Measurements from ENCODE around the gene MGAT2. TPM values are rescaled to one million over a fixed set of nuclear protein-coding genes. Genes with fewer than 3 reads are reported as not detected.

MGAT2 gene
- total and polyA plus RNA-seq, 9 of the 15 experiments (the other 6 are each of a cell fraction or from before 2014, with no cell fraction given), result 0.03 to 33.3 (median 24.6) TPM; not detected in 1

- TF ChIP-seq ATF6 (CRISPR knock-in tag; IDR thresholded peaks at IDR 0.05) (no peak), BACH1 (tag; IDR thresholded peaks at IDR 0.05) (no peak), NFIC (IDR thresholded peaks at IDR 0.05) (peak; percentile 51; the same call in 1 of the 2 replicates), RFX5 (IDR thresholded peaks at IDR 0.05; ENCODE audit: low read depth, low read length) (peak; percentile 52; the same call in 1 of the 2 replicates), RBM34 (IDR thresholded peaks at IDR 0.05; ENCODE audit: borderline replicate concordance, insufficient read depth, low read length) (no peak), KDM2B (CRISPR knock-in tag; IDR thresholded peaks at IDR 0.05) (no peak), ZNF561 (CRISPR knock-in tag; conservative IDR thresholded peaks at IDR 0.05) (no peak), ZNF398 (CRISPR knock-in tag; IDR thresholded peaks at IDR 0.05) (no peak), ZNF282 (CRISPR knock-in tag; IDR thresholded peaks at IDR 0.05) (no peak), ZNF584 (CRISPR knock-in tag; IDR thresholded peaks at IDR 0.05; ENCODE audit: low read depth) (no peak), STAT5A (IDR thresholded peaks at IDR 0.05; ENCODE audit: borderline replicate concordance, low read length) (no peak), PHF21A (IDR thresholded peaks at IDR 0.05; ENCODE audit: borderline replicate concordance, low read depth) (no peak), HDAC6 (IDR thresholded peaks at IDR 0.05; ENCODE audit: low read depth, low read length) (no peak), CBX1 (IDR thresholded peaks at IDR 0.05; ENCODE audit: low read depth) (peak; percentile 60; the same call in 1 of the 2 replicates), FIP1L1 (IDR thresholded peaks at IDR 0.05; ENCODE audit: low read depth, low read length, poor library complexity, severe bottlenecking) (no peak), PPARD (CRISPR knock-in tag; IDR thresholded peaks at IDR 0.05) (no peak), PCBP2 (IDR thresholded peaks at IDR 0.05; ENCODE audit: low read depth, low read length, poor library complexity, severe bottlenecking) (no peak), SRSF3 (IDR thresholded peaks at IDR 0.05; ENCODE audit: insufficient read depth, low read length) (no peak), HNRNPLL (IDR thresholded peaks at IDR 0.05; ENCODE audit: low read depth, low read length, poor library complexity, severe bottlenecking) (peak; percentile 67), ZNF324 (CRISPR knock-in tag; IDR thresholded peaks at IDR 0.05) (no peak), ARID2 (IDR thresholded peaks at IDR 0.05) (no peak), EHMT2 (IDR thresholded peaks at IDR 0.05) (no peak), ZFPM2 (CRISPR knock-in tag; IDR thresholded peaks at IDR 0.05) (no peak), SETDB1 (IDR thresholded peaks at IDR 0.05; ENCODE audit: low read length) (no peak), ZNF354B (CRISPR knock-in tag; IDR thresholded peaks at IDR 0.05) (no peak), TCFL5 (CRISPR knock-in tag; conservative IDR thresholded peaks at IDR 0.05) (no peak)
Observed at GRCh38 chr14:49585803-49586672, 34.6 kb upstream of the MGAT2 start, which contains the start of gene RPS29 (continued).

Data from K562 (cell line).